DND-41 (cell line): ENCODE data around the gene KRT2.

Source experiments
- ATAC-seq: fragments of 200-7000 bp; cut with Tn5 transposase; 3 replicates; pipeline ENCODE4 v1.9.1; 2021; ENCODE audit warnings: low read depth; ENCODE audit not compliant: insufficient read depth
- DNase-seq: peaks from one replicate; pipeline ENCODE4 v3.0.0-alpha.2; 2020
- H2AFZ ChIP-seq: 2 replicates; pipeline ENCODE4 v1.6.0; 2012; ENCODE audit warnings: low read depth, low read length
- H3K27ac ChIP-seq: 2 replicates; pipeline ENCODE4 v1.5.1; 2012; ENCODE audit warnings: low read length, inconsistent platforms
- H3K27me3 ChIP-seq: fragments of 200-600 bp; sonication (generic); 2 replicates; pipeline ENCODE4 v1.6.0; 2012; ENCODE audit warnings: low read length, mild to moderate bottlenecking, inconsistent platforms; ENCODE audit not compliant: insufficient read depth, poor library complexity
- H3K36me3 ChIP-seq: 2 replicates; pipeline ENCODE4 v1.5.1; 2012; ENCODE audit warnings: low read length, inconsistent platforms; ENCODE audit not compliant: insufficient read depth
- H3K4me1 ChIP-seq: 2 replicates; pipeline ENCODE4 v1.5.1; 2012; ENCODE audit warnings: mild to moderate bottlenecking, low read length; ENCODE audit not compliant: insufficient read depth
- H3K4me2 ChIP-seq: 2 replicates; pipeline ENCODE4 v1.6.0; 2012; ENCODE audit warnings: mild to moderate bottlenecking, moderate library complexity, low read length, inconsistent platforms; ENCODE audit not compliant: insufficient read depth
- H3K4me3 ChIP-seq, 2 experiments: fragments of 200-600 bp in 1 of 2; shearing (Covaris generic) in 1 of 2; 2 replicates each; pipeline ENCODE4 v1.5.1; 2012 to 2016; ENCODE audit warnings: inconsistent platforms in 2 of 2, low read length in 2 of 2, mild to moderate bottlenecking in 2 of 2, low read depth in 1 of 2, moderate library complexity in 1 of 2
- H3K79me2 ChIP-seq: 2 replicates; pipeline ENCODE4 v1.6.0; 2012; ENCODE audit warnings: low read length, inconsistent platforms; ENCODE audit not compliant: insufficient read depth
- H3K9ac ChIP-seq: 2 replicates; pipeline ENCODE4 v1.6.0; 2012; ENCODE audit warnings: low read depth, mild to moderate bottlenecking, inconsistent platforms, low read length, moderate library complexity
- H3K9me3 ChIP-seq: 2 replicates; pipeline ENCODE4 v1.5.1; 2012; ENCODE audit warnings: low read length, moderate library complexity, mild to moderate bottlenecking, inconsistent platforms; ENCODE audit not compliant: insufficient read depth, severe bottlenecking
- H4K20me1 ChIP-seq: 2 replicates; pipeline ENCODE4 v1.6.0; 2012; ENCODE audit warnings: low read length; ENCODE audit not compliant: insufficient read depth
- EZH2 ChIP-seq: IDR thresholded peaks from 3 replicates; pipeline ENCODE4 v1.6.1; 2012; ENCODE audit warnings: borderline replicate concordance, low read depth, mild to moderate bottlenecking, moderate library complexity, low read length, inconsistent platforms; ENCODE audit not compliant: severe bottlenecking
- TF ChIP-seq, protein P1 (sequence below): IDR thresholded peaks from 2 replicates; pipeline ENCODE4 v1.5.1; 2012; ENCODE audit warnings: borderline replicate concordance, low read length, moderate library complexity, mild to moderate bottlenecking; ENCODE audit not compliant: poor library complexity, severe bottlenecking; ENCODE audit errors: extremely low read depth

KRT2 gene

DNA sequence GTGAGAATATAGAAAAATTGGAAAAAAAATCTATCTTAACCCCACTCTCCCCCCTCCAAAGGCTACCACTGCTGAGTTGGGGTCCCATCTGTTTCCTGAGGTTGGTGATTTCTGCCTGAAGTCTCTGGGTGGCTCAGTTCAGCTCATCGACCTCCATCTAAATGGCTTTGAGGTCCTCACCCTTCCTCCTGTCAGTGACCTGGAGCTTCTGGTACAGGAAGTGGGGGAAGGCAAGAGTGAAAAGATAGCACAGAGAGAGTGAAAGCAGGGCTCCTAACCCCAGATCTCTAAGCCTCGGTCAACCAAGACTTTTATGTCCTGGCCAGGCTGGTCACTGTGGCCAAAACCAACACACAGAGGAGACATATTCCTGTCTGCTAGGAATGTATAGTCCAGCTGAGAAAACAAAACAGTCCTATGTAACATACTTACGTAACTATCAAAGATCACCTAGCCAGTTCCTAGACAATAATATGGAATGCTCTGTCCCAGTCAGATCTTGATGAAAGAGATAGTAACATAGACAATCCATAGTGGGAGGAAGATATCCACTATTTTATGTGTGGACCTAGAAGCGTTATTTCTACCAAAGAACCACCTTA is 21.3 kb downstream of the KRT2 start:
- no peaks in the 10 kb centered on the region for H3K79me2 ChIP-seq
- no peaks in the 10 kb centered on the region for H3K4me1 ChIP-seq
- no peak overlapping the region for H2AFZ ChIP-seq
- TF ChIP-seq, protein P1, sequence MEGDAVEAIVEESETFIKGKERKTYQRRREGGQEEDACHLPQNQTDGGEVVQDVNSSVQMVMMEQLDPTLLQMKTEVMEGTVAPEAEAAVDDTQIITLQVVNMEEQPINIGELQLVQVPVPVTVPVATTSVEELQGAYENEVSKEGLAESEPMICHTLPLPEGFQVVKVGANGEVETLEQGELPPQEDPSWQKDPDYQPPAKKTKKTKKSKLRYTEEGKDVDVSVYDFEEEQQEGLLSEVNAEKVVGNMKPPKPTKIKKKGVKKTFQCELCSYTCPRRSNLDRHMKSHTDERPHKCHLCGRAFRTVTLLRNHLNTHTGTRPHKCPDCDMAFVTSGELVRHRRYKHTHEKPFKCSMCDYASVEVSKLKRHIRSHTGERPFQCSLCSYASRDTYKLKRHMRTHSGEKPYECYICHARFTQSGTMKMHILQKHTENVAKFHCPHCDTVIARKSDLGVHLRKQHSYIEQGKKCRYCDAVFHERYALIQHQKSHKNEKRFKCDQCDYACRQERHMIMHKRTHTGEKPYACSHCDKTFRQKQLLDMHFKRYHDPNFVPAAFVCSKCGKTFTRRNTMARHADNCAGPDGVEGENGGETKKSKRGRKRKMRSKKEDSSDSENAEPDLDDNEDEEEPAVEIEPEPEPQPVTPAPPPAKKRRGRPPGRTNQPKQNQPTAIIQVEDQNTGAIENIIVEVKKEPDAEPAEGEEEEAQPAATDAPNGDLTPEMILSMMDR = no peak
- no peak for TF ChIP-seq EZH2
- H3K27me3 ChIP-seq = no peaks in the 10 kb centered on the region
- H3K36me3 ChIP-seq = no peaks in the 10 kb centered on the region
- DNase-seq (no peak), ATAC-seq (no peak)
- H3K27ac ChIP-seq = no peak overlapping the region
- no peak overlapping the region for H3K4me2 ChIP-seq
- no peak overlapping the region for H3K9ac ChIP-seq
- peaks cover 7% of the 10 kb centered on the region; the same call in 1 of the 2 replicates for H4K20me1 ChIP-seq
- H3K4me3 ChIP-seq = no peak overlapping the region
- no peaks in the 10 kb centered on the region for H3K9me3 ChIP-seq

DNA sequence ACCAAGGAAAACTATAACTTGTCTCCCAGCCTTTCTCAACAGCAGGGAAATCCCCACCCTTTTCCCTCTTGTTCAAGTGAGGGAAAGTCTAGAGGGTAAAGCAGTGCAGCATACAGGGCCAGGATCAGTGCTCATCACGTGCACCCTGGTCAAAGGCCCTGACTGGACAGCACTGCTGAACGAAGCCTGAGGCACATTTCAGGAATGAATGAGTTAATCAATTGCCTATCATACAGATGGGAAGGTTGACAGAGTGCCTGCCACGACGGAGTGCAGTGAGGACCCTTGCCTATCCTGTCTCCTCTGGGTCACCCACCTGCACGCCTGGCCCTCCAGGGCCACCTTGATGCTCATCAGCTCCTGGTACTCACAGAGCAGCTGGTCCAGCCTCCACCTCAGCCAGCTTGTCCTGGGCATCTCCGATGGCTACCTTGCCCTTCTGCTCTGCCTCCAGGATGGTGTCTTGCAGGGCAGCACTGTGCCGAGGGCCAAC is 22.0 kb downstream of the KRT2 start:
- no peaks in the 10 kb centered on the region for H3K79me2 ChIP-seq
- no peak overlapping the region for H3K9ac ChIP-seq
- H3K36me3 ChIP-seq = no peaks in the 10 kb centered on the region
- no peak overlapping the region for H2AFZ ChIP-seq
- no peak overlapping the region for H3K27ac ChIP-seq
- H4K20me1 ChIP-seq = peaks cover 7% of the 10 kb centered on the region; the same call in 1 of the 2 replicates
- no peak overlapping the region for H3K4me2 ChIP-seq
- ATAC-seq = no peak
- no peaks in the 10 kb centered on the region for H3K27me3 ChIP-seq
- H3K4me1 ChIP-seq = no peaks in the 10 kb centered on the region
- H3K4me3 ChIP-seq = no peak overlapping the region
- no peak for TF ChIP-seq EZH2
- TF ChIP-seq, protein P1 = no peak
- H3K9me3 ChIP-seq = no peaks in the 10 kb centered on the region
- DNase-seq = no peak

DNA sequence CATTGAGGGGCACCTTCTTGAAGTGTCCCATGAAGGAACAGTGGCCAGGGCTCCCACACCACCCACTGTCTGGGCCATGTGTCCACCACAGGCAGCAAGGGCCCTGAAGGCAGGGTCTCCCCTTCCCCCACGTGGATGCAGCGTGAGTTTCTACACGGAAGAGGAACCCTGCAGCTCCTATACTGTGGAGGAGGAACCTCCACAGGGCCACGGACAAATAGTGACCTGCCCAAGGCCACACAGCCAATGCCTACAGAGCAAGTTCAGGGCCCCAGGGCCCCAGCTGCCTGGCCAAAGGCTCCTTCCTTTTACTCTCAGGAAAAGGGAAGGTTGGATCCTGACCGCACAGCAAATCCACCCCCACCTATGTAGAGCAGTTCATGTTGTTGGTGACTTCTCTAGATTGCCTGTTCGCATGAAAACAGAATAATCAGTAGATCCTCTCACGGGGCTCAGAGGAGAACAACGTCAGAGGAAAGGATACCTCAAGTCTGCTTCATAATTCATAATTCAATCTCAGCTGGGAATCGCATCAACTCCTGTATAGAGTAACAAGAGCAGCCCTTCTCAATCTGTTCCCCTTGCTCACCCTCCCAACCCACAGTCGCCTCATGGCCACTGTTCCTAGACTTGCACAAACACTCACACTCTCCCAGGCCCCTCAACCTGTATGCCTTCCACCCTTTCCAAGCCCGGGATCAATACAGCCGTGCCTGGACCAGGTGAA is 22.6 kb downstream of the KRT2 start:
- Histone ChIP-seq H3K4me1 (no peaks in the 10 kb centered on the region), H3K4me3 (no peak overlapping the region), H3K9me3 (no peaks in the 10 kb centered on the region), H3K36me3 (no peaks in the 10 kb centered on the region), H2AFZ (no peak overlapping the region), H3K79me2 (no peaks in the 10 kb centered on the region), H3K9ac (no peak overlapping the region), H3K27me3 (no peaks in the 10 kb centered on the region), H3K4me2 (no peak overlapping the region), H3K27ac (no peak overlapping the region), H4K20me1 (peaks cover 7% of the 10 kb centered on the region; the same call in 1 of the 2 replicates)
- TF ChIP-seq EZH2 = no peak
- TF ChIP-seq, protein P1 = no peak
- DNase-seq (no peak), ATAC-seq (no peak)
